Neural progenitor cell (in vitro differentiated cells): ENCODE measurements around the gene CACHD1. TPM values are rescaled to one million over a fixed set of nuclear protein-coding genes. Genes with fewer than 3 reads are reported as not detected.

Experiments
- DNase-seq: peaks from one replicate; pipeline ENCODE4 v3.0.0-alpha.2; 2016; ENCODE audit warnings: low spot score
- H2AFZ ChIP-seq: fragments of 200-600 bp; sonication (generic); replicated peaks from 2 replicates; pipeline ENCODE4 v1.6.1; 2016; ENCODE audit warnings: antibody characterized with exemption
- H3F3A ChIP-seq: fragments of 200-600 bp; sonication (generic); 2 replicates; pipeline ENCODE4 v1.6.1; 2016; ENCODE audit warnings: antibody characterized with exemption, low read depth
- H3K27ac ChIP-seq: fragments of 200-600 bp; sonication (generic); 2 replicates; pipeline ENCODE4 v1.5.1; 2016; ENCODE audit warnings: mild to moderate bottlenecking
- H3K27me3 ChIP-seq: fragments of 200-600 bp; sonication (generic); 2 replicates; pipeline ENCODE4 v1.6.1; 2016; ENCODE audit warnings: mild to moderate bottlenecking, moderate library complexity
- H3K36me3 ChIP-seq: fragments of 200-600 bp; sonication (generic); 2 replicates; pipeline ENCODE4 v1.5.1; 2016
- H3K4me1 ChIP-seq: fragments of 200-600 bp; sonication (generic); 2 replicates; pipeline ENCODE4 v1.6.1; 2016; ENCODE audit warnings: mixed run types
- H3K4me2 ChIP-seq: fragments of 200-600 bp; sonication (generic); 2 replicates; pipeline ENCODE4 v1.6.1; 2016
- H3K4me3 ChIP-seq: fragments of 200-600 bp; sonication (generic); 2 replicates; pipeline ENCODE4 v1.5.1; 2016
- H3K79me2 ChIP-seq: fragments of 200-600 bp; sonication (generic); 2 replicates; pipeline ENCODE4 v1.6.1; 2016; ENCODE audit warnings: low read depth
- H3K9ac ChIP-seq: fragments of 200-600 bp; sonication (generic); 2 replicates; pipeline ENCODE4 v1.6.1; 2016
- H3K9me3 ChIP-seq: fragments of 200-600 bp; sonication (generic); 2 replicates; pipeline ENCODE4 v1.5.1; 2016; ENCODE audit warnings: low read depth
- H4K20me1 ChIP-seq: fragments of 200-600 bp; sonication (generic); 2 replicates; pipeline ENCODE4 v1.6.1; 2016; ENCODE audit warnings: low read depth
- H3K27ac Mint-ChIP-seq: 3 replicates; pipeline ENCODE4 v1.8.0; 2021; ENCODE audit warnings: mixed read lengths
- H3K27me3 Mint-ChIP-seq: 2 replicates; pipeline ENCODE4 v1.8.0; 2022; ENCODE audit warnings: low read depth, mild to moderate bottlenecking, inconsistent platforms, moderate library complexity, mixed read lengths; ENCODE audit not compliant: insufficient read depth
- H3K36me3 Mint-ChIP-seq: 3 replicates; pipeline ENCODE4 v1.8.0; 2021; ENCODE audit warnings: mixed read lengths
- H3K4me1 Mint-ChIP-seq: 3 replicates; pipeline ENCODE4 v1.8.0; 2021; ENCODE audit warnings: mixed read lengths
- H3K4me3 Mint-ChIP-seq: 3 replicates; pipeline ENCODE4 v1.8.0; 2021; ENCODE audit warnings: mild to moderate bottlenecking, moderate library complexity, mixed read lengths
- H3K9me3 Mint-ChIP-seq: 3 replicates; pipeline ENCODE4 v1.8.0; 2020; ENCODE audit warnings: mixed read lengths
- EZH2 ChIP-seq: fragments of 200-600 bp; sonication (generic); IDR thresholded peaks from 2 replicates; pipeline ENCODE4 v1.6.1; 2017; ENCODE audit warnings: antibody characterized with exemption, mild to moderate bottlenecking, moderate library complexity
- EZH2phosphoT487 ChIP-seq: fragments of 200-600 bp; sonication (generic); IDR thresholded peaks from 2 replicates; pipeline ENCODE4 v1.6.1; 2017; ENCODE audit warnings: antibody characterized with exemption
- total RNA-seq: library from RNA; depleted of rRNA; stranded (reverse); fragments of >200 nt; gene quantifications from 2 replicates; pipeline ENCODE4 v1.2.3, GENCODE V29; 2015; ENCODE audit warnings: low replicate concordance
- TF ChIP-seq, protein P1 (sequence below): fragments of 200-600 bp; sonication (generic); IDR thresholded peaks from 2 replicates; pipeline ENCODE4 v1.5.1; 2017; ENCODE audit warnings: antibody characterized with exemption, mild to moderate bottlenecking

The CACHD1 gene
- total RNA-seq, 1 donor from 2014 or later: 61.0 TPM

DNA sequence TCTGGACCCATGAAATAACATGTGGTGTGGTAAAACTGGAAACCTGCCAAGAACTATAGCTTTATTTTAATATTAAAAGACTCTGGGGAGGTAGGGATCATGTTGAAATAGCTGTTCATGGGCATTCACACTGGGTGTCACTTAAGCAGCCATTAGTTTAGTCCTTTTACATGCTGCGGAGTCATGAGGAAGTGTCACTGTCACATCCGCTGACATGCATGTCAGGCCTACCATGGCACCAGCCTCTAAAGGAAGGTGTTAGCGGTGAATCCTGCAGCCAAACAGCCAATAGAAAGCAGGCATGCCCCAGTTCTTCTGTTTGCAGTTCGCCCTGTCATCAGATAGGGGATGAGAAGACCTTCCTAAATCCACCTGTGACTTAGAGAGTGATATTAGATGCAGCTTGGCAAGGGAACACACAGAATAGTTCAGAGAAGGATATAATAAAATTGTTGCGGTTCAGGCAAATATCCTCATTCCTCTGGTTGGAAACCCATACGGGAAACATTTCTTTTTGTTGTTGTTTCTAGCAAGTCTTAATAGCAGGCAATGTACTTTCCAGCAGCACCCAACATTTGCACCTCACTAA, 100.4 kb downstream of the CACHD1 start:
- no peaks in the 10 kb centered on the region for H3K9me3 Mint-ChIP-seq
- no peak overlapping the region for H2AFZ ChIP-seq
- H3F3A ChIP-seq: peaks cover 27% of the 10 kb centered on the region
- no peaks in the 10 kb centered on the region for H3K36me3 ChIP-seq
- H3K79me2 ChIP-seq: peaks cover 89% of the 10 kb centered on the region
- H3K9me3 ChIP-seq: no peaks in the 10 kb centered on the region
- H3K27me3 ChIP-seq: no peaks in the 10 kb centered on the region
- H3K4me1 ChIP-seq: peaks cover 43% of the 10 kb centered on the region
- TF ChIP-seq, protein P1, sequence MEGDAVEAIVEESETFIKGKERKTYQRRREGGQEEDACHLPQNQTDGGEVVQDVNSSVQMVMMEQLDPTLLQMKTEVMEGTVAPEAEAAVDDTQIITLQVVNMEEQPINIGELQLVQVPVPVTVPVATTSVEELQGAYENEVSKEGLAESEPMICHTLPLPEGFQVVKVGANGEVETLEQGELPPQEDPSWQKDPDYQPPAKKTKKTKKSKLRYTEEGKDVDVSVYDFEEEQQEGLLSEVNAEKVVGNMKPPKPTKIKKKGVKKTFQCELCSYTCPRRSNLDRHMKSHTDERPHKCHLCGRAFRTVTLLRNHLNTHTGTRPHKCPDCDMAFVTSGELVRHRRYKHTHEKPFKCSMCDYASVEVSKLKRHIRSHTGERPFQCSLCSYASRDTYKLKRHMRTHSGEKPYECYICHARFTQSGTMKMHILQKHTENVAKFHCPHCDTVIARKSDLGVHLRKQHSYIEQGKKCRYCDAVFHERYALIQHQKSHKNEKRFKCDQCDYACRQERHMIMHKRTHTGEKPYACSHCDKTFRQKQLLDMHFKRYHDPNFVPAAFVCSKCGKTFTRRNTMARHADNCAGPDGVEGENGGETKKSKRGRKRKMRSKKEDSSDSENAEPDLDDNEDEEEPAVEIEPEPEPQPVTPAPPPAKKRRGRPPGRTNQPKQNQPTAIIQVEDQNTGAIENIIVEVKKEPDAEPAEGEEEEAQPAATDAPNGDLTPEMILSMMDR: no peak
- no peak for TF ChIP-seq EZH2
- TF ChIP-seq EZH2phosphoT487: no peak
- no peak overlapping the region for H3K27ac ChIP-seq
- H3K36me3 Mint-ChIP-seq: peaks cover 21% of the 10 kb centered on the region
- peaks cover 52% of the 10 kb centered on the region for H4K20me1 ChIP-seq
- H3K4me3 ChIP-seq: no peak overlapping the region
- no peaks in the 10 kb centered on the region for H3K27me3 Mint-ChIP-seq
- H3K4me2 ChIP-seq: no peak overlapping the region
- DNase-seq: no peak
- H3K9ac ChIP-seq: no peak overlapping the region
- no peak overlapping the region for H3K27ac Mint-ChIP-seq
- H3K4me1 Mint-ChIP-seq: peaks cover 68% of the 10 kb centered on the region
- H3K4me3 Mint-ChIP-seq: no peak overlapping the region

DNA sequence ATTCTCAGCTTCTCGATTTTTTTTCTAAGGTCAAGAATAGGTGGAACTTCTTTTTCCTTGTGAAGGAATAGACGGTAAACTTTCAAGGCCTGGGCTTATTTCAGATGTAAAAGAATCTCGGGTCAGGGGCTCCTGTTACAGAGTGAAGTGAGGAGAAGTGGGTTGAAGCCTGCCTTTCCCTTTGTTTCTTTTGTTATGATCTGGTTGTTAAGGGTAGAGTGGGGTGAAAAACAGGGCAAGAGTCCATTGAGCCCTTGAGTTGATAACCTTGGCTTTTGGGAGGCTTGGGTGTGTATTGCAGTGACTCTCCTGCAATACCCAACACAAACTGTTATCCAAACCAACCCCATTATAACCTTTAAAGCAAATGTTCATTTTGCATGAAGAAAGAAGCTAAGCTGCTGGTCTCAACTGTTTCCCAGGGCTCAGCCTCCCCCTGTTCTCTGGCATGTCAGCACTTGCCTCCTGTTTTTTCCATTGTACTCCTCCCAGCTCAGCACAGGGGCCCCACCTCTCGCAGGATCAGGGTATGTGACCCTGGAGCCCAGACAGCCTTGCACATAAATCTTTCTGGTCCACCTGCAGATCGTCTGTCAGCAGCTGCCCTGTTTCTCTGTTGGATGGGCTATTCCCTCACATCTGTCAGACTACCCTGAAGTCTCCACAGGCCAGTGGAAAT, 102.4 kb downstream of the CACHD1 start:
- peak; percentile 34 for DNase-seq
- H3K4me2 ChIP-seq: peak overlapping the region; percentile 12
- peaks cover 56% of the 10 kb centered on the region for H3K4me1 ChIP-seq
- peaks cover 42% of the 10 kb centered on the region for H3F3A ChIP-seq
- no peaks in the 10 kb centered on the region for H3K9me3 ChIP-seq
- peak overlapping the region; percentile 39 for H3K4me3 Mint-ChIP-seq
- H3K4me1 Mint-ChIP-seq: peaks cover 74% of the 10 kb centered on the region
- peaks cover 83% of the 10 kb centered on the region for H3K79me2 ChIP-seq
- peak overlapping the region; percentile 96 for H3K27ac Mint-ChIP-seq
- no peaks in the 10 kb centered on the region for H3K27me3 Mint-ChIP-seq
- H3K27ac ChIP-seq: no peak overlapping the region
- H3K36me3 ChIP-seq: no peaks in the 10 kb centered on the region
- H2AFZ ChIP-seq: no peak overlapping the region
- H3K36me3 Mint-ChIP-seq: peaks cover 12% of the 10 kb centered on the region
- H3K27me3 ChIP-seq: no peaks in the 10 kb centered on the region
- H3K9ac ChIP-seq: no peak overlapping the region
- H4K20me1 ChIP-seq: peaks cover 63% of the 10 kb centered on the region
- H3K9me3 Mint-ChIP-seq: no peaks in the 10 kb centered on the region
- no peak for TF ChIP-seq EZH2
- TF ChIP-seq, protein P1: no peak
- no peak for TF ChIP-seq EZH2phosphoT487
- no peak overlapping the region for H3K4me3 ChIP-seq

DNA sequence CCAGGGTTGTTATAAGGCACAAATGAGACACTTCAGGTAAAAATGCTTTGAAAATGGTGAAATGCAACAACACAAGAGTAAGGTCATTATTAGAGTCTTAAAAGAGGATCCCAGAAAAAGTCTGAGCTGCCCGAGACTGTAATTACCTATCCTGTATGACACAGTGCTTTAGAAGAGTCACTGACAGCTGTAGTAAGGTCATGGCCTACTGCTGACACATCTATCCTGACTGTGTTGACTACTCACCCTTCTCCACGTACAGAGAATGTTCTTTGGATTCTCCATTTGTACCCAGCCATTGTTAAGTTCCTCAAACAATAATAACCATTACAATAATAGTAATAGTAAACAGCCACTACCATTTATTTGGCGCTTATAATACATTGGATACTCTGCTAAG, 104.4 kb downstream of the CACHD1 start:
- Histone ChIP-seq H3K4me3 (no peak overlapping the region), H3K36me3 (no peaks in the 10 kb centered on the region), H3K27me3 (no peaks in the 10 kb centered on the region), H3K4me2 (no peak overlapping the region), H2AFZ (no peak overlapping the region), H3K4me1 (peaks cover 56% of the 10 kb centered on the region), H3K9ac (no peak overlapping the region), H3K9me3 (no peaks in the 10 kb centered on the region), H3K27ac (no peak overlapping the region), H3K79me2 (peaks cover 84% of the 10 kb centered on the region), H4K20me1 (peaks cover 74% of the 10 kb centered on the region), H3F3A (peaks cover 42% of the 10 kb centered on the region)
- Mint-ChIP-seq H3K27ac (peak overlapping the region; percentile 29), H3K9me3 (no peaks in the 10 kb centered on the region), H3K27me3 (no peaks in the 10 kb centered on the region), H3K36me3 (peaks cover 11% of the 10 kb centered on the region), H3K4me3 (no peak overlapping the region), H3K4me1 (peaks cover 82% of the 10 kb centered on the region)
- no peak for DNase-seq
- TF ChIP-seq EZH2phosphoT487 (no peak), EZH2 (no peak)
- TF ChIP-seq, protein P1: no peak
